Activated CD4-positive, alpha-beta T cell treated with anti-CD3 and anti-CD28 coated beads, Interleukin-2, amount 50 U/mL, for 1 hour (primary cell): ENCODE results near the gene LTBP1.
"Not testable (repeated sequence)": the region's sequence is repeated elsewhere in the genome, so short reads cannot be mapped to it uniquely, and the experiment has no call there.

Experiments used
- DNase-seq: peaks from one replicate; pipeline ENCODE4 v3.0.0-alpha.2; 2020

The LTBP1 gene

GRCh38 chr2:32962690-32963089 lies 15.9 kb downstream of the LTBP1 start:
- DNase-seq = no peak

- DNase-seq = no peak
Measured at GRCh38 chr2:32963941-32964340, 17.2 kb downstream of the LTBP1 start.

GRCh38 chr2:32965523-32966171 lies 18.9 kb downstream of the LTBP1 start:
- DNase-seq = no peak

GRCh38 chr2:32969444-32970162 lies 22.9 kb downstream of the LTBP1 start:
- DNase-seq = no peak

GRCh38 chr2:32973772-32974171 lies 27.0 kb downstream of the LTBP1 start:
- not testable (repeated sequence) for DNase-seq

- no peak for DNase-seq
Measured at GRCh38 chr2:32976409-32977063, 29.8 kb downstream of the LTBP1 start.

GRCh38 chr2:32977228-32977758 lies 30.5 kb downstream of the LTBP1 start:
- no peak for DNase-seq

GRCh38 chr2:32981612-32982011 lies 34.9 kb downstream of the LTBP1 start:
- DNase-seq = no peak

GRCh38 chr2:32983193-32983924 lies 36.6 kb downstream of the LTBP1 start:
- DNase-seq = not testable (repeated sequence)

- no peak for DNase-seq
Measured at GRCh38 chr2:32986480-32986879, 39.7 kb downstream of the LTBP1 start.

GRCh38 chr2:32988525-32988924 lies 41.8 kb downstream of the LTBP1 start:
- no peak for DNase-seq

GRCh38 chr2:32990556-32990955 lies 43.8 kb downstream of the LTBP1 start:
- no peak for DNase-seq

- DNase-seq = no peak
Measured at GRCh38 chr2:32991091-32991845, 44.5 kb downstream of the LTBP1 start.

GRCh38 chr2:32993005-32993539 lies 46.3 kb downstream of the LTBP1 start:
- no peak for DNase-seq

- DNase-seq = no peak
Measured at GRCh38 chr2:32997705-32998104, 51.0 kb downstream of the LTBP1 start.

GRCh38 chr2:33000986-33001385 lies 54.2 kb downstream of the LTBP1 start:
- no peak for DNase-seq

GRCh38 chr2:33001823-33002222 lies 55.1 kb downstream of the LTBP1 start:
- DNase-seq = no peak

GRCh38 chr2:33002863-33003262 lies 56.1 kb downstream of the LTBP1 start:
- DNase-seq = no peak

GRCh38 chr2:33005057-33005456 lies 58.3 kb downstream of the LTBP1 start:
- no peak for DNase-seq

- no peak for DNase-seq
Measured at GRCh38 chr2:33008716-33009115, 62.0 kb downstream of the LTBP1 start.

- DNase-seq = no peak
Measured at GRCh38 chr2:33009249-33009648, 62.5 kb downstream of the LTBP1 start.

GRCh38 chr2:33011373-33011772 lies 64.6 kb downstream of the LTBP1 start:
- DNase-seq = no peak
